Stimulated activated CD8-positive, alpha-beta memory T cell treated with anti-CD3 and anti-CD28 coated beads, Interleukin-2, amount 100 ng/mL, for 1 hour (primary cell): ENCODE results near the gene OVOL1.

ENCODE experiments used
- DNase-seq, 2 donors: peaks; one replicate each; pipeline ENCODE4 v3.0.0-alpha.2; 2020; ENCODE audit warnings: low read depth in 2 of 2

OVOL1 gene

GRCh38 chr11:65777821-65778361, 9.0 kb upstream of the OVOL1 start:
- no peak for DNase-seq

- DNase-seq: no peak
These were observed 8.4 kb upstream of the OVOL1 start for GRCh38 chr11:65778431-65778900.

GRCh38 chr11:65778901-65779668, 7.8 kb upstream of the OVOL1 start:
- DNase-seq: no peak

GRCh38 chr11:65779669-65779918, 7.3 kb upstream of the OVOL1 start:
- DNase-seq: no peak

- peak; percentile 49 to 54 for DNase-seq
These were observed 6.7 kb upstream of the OVOL1 start for GRCh38 chr11:65779919-65780769.

GRCh38 chr11:65780770-65781151, 6.1 kb upstream of the OVOL1 start, which contains the start of gene AP5B1:
AP5B1 (minus strand) TSS chr11:65780976; CDS start chr11:65780591, 385 bp downstream.
- peak; percentile 63 to 64 for DNase-seq

- no peak for DNase-seq
These were observed 5.5 kb upstream of the OVOL1 start for GRCh38 chr11:65781152-65781961.

GRCh38 chr11:65781962-65782815, 4.7 kb upstream of the OVOL1 start:
- DNase-seq: no peak

GRCh38 chr11:65782816-65783228, 4.0 kb upstream of the OVOL1 start:
- no peak for DNase-seq

GRCh38 chr11:65785319-65786007, 1.4 kb upstream of the OVOL1 start:
- DNase-seq: no peak

- DNase-seq: no peak
These were observed 666 bp upstream of the OVOL1 start for GRCh38 chr11:65786008-65786785.

- DNase-seq: no peak
These were observed 1.1 kb downstream of the OVOL1 start for GRCh38 chr11:65787649-65788622.

GRCh38 chr11:65788821-65789220, 2.0 kb downstream of the OVOL1 start:
- no peak for DNase-seq

- DNase-seq: no peak
These were observed 2.6 kb downstream of the OVOL1 start for GRCh38 chr11:65789230-65790103.

GRCh38 chr11:65790104-65790901, 3.4 kb downstream of the OVOL1 start:
- no peak for DNase-seq

GRCh38 chr11:65790902-65791650, 4.2 kb downstream of the OVOL1 start:
- DNase-seq: no peak
